ENCODE results near the gene CCDC33.

DNA sequence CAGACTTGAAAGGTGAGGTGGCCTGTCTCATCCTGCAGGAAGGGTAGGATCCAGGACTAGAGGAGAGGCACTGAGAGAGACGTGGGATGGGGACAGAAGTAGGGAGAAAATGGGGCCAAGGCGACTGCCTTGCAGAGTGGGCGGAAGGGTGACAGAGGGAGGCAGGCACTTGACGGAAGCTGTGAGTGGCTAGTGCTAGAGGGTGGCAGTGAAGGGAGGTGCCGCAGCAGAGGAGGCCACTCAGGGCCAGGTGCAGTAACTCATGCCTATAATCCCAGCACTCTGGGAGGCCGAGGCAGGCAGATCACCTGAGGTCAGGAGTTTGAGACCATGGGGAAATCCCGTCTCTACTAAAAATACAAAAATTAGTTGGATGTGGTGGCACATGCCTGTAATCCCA is 7.3 kb downstream of the CCDC33 start:
- no peak for TF ChIP-seq SNAI2 (CRISPR knock-in tag; IDR thresholded peaks at IDR 0.05)
- TF ChIP-seq ARNTL (CRISPR knock-in tag; IDR thresholded peaks at IDR 0.05; ENCODE audit: borderline replicate concordance, low read depth), result no peak
- TF ChIP-seq PATZ1 (CRISPR knock-in tag; IDR thresholded peaks at IDR 0.05; ENCODE audit: borderline replicate concordance), result no peak

All from SK-N-SH treated with all-trans-retinoic acid at 6 μM for 48 hours (cell line).